Hindlimb muscle (tissue), 1 donor: ENCODE results near the gene RGS1. TPM values are rescaled to one million over a fixed set of nuclear protein-coding genes. Genes with fewer than 3 reads are reported as not detected.

ENCODE experiments used
- DNase-seq: peaks from one replicate; pipeline ENCODE4 v3.0.0-alpha.2; 2013
- polyA plus RNA-seq: library from polyadenylated mRNA; unstranded; fragments of 120-200 nt; gene quantifications from one replicate; pipeline ENCODE4 v1.2.1, GENCODE V29; 2013; ENCODE audit not compliant: insufficient read length

Gene RGS1
- polyA plus RNA-seq, 1 donor = 11.9 TPM

DNA sequence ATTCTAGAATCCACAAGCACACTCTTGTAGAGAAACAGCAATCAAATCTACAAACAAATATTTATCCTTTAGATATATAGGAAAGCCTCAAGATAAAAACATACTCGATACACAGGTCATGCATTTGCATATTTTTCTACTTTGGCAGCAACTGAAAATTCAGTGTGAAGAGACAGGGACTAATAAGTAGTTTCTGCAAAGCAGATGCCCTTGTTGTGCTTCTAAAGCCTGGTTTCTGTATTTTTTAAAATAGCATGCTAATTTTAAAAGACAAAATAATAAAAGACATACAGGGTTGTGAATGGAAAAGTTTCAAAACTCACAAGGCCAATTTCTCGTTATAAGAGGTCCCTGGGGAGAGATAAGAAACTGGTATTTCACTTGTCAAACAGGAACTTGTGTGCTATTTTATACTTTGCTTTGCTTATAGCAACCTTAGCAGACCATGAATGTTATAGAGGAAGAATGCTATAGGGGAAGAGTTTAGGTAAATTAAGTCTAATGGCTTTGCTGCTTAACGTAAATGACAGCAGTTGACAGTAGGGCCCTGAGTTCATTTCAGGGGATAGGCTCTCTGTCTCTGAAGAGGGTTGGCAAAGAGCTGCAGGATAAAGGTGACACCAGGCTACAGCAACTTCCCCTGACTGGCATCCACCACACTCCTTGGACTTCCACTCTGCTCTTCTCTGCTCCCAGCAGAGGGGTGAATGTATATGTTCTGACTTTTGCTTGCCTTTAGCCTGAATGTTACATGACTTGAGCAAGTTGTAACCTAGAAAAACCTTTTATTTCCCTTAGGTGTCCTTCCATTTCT is 51.0 kb downstream of the RGS1 start:
- DNase-seq = no peak

DNA sequence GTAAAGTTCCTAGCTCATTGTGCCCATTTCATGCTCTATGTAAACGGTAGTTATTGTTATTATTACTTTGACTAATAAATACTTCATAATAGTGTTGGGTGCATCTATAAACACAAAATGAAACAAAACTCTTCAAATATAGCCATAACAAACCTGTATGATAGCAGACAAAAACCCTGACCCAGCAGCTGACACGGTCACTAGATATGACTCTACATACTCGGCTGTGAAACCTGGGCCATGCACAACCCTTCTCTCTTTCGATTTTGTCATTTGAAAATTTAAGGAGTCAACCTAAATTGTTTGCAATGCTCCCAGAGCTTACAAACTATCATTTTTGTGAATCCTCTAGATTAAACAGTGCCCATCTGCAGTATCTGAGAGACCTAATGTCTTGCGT is 52.3 kb downstream of the RGS1 start:
- DNase-seq = no peak

DNA sequence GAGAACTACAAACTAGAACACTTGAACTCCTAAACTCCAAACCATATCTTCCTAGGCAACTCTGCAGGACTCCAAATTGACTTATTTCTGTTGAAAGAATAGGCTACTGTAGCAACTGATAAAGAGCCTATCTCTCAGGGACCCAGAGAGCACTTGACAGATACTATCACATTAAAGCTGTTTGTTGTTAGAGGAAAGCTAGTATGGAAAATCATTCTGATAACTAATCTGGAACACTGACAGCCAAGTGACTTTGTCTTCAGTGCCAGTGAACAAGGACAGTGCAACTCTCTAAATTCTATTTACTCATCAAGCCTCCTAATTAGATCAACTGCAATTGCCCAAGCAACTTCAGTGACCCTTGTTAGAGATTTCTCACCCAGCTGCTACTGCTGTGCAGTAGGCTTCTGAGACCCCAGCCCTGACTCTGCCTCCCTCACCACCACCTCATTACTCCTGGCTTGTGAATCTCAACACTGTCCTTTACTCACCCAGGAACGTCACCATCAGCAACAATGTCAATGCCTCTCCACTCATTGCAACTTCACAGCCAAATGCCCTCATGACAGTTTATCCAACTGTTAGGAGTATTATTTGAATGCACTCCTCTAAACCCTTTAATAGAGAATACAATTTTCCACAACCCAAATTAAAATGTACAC is 53.0 kb downstream of the RGS1 start:
- DNase-seq = no peak

DNA sequence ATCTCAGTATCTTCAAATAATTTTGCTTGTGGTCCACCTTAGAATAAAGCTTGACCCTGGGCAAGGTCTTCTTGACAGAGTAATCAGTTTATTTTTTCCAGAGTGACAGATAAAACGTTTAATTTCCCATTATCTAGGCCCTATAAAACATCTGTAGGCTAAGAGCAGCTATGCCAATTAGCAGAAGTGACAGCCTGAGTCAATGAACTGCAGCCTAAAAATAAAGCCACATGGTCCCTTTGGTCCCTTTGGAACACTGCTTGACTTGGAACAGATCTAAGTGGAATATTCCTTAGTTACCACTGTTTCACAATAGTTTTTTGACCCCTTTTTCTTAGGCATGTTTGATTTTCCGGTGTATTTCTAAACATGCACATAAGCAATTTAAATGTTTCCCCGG is 54.0 kb downstream of the RGS1 start:
- no peak for DNase-seq

Other genes with a start within 250 kb of the RGS1 start
- 0.15 TPM for gene RGS13, start 60.4 kb downstream of the RGS1 start, polyA plus RNA-seq
- gene RGS2, start 233.3 kb downstream of the RGS1 start, polyA plus RNA-seq = 79.7 TPM